Measurements from ENCODE around the gene ANO4. TPM values are rescaled to one million over a fixed set of nuclear protein-coding genes. Genes with fewer than 3 reads are reported as not detected.
A peak's percentile ranks its signal among the peaks of the same experiment; 100 is the strongest.

The ANO4 gene
- 18.0 TPM for polyA plus RNA-seq (2012; ENCODE audit: insufficient read depth, insufficient read length, low read depth)

GRCh38 chr12:100794441-100795173 lies at the start of gene ANO4:
ANO4 (plus strand) TSS chr12:100794776; CDS start chr12:100901786, 107,010 bp downstream.
- Histone ChIP-seq H3K4me3 (ENCODE audit: low read depth, low read length) (no peak within 1 kb of the TSS), H3K4me1 (no peaks in the 10 kb centered on the region), H3K36me3 (no peaks in the 10 kb centered on the region), H3K9me3 (no peaks in the 10 kb centered on the region), H3K27me3 (no peaks in the 10 kb centered on the region)
- TF ChIP-seq, protein P1, sequence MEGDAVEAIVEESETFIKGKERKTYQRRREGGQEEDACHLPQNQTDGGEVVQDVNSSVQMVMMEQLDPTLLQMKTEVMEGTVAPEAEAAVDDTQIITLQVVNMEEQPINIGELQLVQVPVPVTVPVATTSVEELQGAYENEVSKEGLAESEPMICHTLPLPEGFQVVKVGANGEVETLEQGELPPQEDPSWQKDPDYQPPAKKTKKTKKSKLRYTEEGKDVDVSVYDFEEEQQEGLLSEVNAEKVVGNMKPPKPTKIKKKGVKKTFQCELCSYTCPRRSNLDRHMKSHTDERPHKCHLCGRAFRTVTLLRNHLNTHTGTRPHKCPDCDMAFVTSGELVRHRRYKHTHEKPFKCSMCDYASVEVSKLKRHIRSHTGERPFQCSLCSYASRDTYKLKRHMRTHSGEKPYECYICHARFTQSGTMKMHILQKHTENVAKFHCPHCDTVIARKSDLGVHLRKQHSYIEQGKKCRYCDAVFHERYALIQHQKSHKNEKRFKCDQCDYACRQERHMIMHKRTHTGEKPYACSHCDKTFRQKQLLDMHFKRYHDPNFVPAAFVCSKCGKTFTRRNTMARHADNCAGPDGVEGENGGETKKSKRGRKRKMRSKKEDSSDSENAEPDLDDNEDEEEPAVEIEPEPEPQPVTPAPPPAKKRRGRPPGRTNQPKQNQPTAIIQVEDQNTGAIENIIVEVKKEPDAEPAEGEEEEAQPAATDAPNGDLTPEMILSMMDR (IDR thresholded peaks at IDR 0.05; ENCODE audit: low read depth, low read length), result no peak
- peak; percentile 7 for DNase-seq

DNA sequence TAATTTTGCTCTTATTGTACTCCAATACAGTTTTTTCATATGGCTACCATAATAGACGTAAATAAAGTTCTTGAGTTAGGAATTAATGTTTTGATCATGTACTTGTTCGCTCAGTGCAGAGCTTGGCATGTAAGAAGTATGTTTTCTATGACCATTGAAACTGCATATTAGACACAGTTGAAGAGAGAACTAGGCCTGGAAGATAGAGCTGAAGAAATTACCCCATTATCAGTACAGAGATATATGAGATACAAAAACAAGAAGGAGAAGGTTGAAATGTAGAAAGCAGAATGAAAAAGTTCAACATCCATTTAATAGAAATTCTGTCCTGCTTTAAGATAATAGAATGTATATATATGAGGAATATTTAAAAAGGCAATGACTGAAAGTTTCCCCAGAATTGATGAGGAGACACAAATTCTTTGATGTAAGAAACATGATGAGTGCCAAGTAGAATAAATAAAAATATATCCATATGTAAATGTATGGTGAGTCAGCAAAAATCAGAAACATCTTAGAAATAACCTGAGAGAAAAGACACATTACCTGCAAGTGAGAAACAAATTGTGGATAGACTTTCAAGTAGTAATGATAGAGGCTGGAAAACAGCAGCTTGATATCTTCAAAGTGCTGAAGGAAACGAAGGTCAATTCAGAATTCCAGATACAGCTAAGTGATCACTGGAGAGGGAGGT lies 49.1 kb upstream of the ANO4 start:
- Histone ChIP-seq H3K9me3 (no peaks in the 10 kb centered on the region), H3K4me3 (ENCODE audit: low read depth, low read length) (no peak overlapping the region), H3K4me1 (no peaks in the 10 kb centered on the region), H3K27me3 (no peaks in the 10 kb centered on the region), H3K36me3 (no peaks in the 10 kb centered on the region)
- DNase-seq, result no peak
- TF ChIP-seq, protein P1 (IDR thresholded peaks at IDR 0.05; ENCODE audit: low read depth, low read length), result no peak

DNA sequence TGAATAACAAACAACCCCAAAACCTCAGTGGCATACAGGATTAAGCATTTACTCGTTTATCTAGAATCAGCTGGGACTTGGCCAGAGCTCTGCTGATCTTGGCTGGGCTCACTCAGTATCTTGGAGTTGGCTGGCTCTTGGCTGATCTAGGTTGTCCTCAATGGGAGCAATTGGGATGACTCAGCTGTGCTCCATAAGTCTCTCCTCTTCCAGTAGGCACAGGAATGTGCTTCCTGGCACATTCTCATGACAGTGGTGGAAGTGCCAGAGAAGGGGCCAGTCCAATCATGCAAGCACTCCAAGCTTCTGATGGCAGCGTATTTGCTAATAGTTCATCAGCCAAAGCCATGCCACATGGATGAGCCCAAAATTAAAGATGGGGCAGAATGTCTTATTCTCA lies 41.7 kb upstream of the ANO4 start:
- TF ChIP-seq, protein P1 (IDR thresholded peaks at IDR 0.05; ENCODE audit: low read depth, low read length), result no peak
- no peaks in the 10 kb centered on the region for H3K9me3 ChIP-seq
- no peaks in the 10 kb centered on the region for H3K36me3 ChIP-seq
- H3K4me1 ChIP-seq, result no peaks in the 10 kb centered on the region
- no peaks in the 10 kb centered on the region for H3K27me3 ChIP-seq
- DNase-seq, result no peak
- no peak overlapping the region for H3K4me3 ChIP-seq (ENCODE audit: low read depth, low read length)

- no peak for DNase-seq
- Histone ChIP-seq H3K27me3 (no peaks in the 10 kb centered on the region), H3K9me3 (no peaks in the 10 kb centered on the region), H3K4me1 (no peaks in the 10 kb centered on the region), H3K4me3 (ENCODE audit: low read depth, low read length) (no peak overlapping the region), H3K36me3 (no peaks in the 10 kb centered on the region)
- TF ChIP-seq, protein P1 (IDR thresholded peaks at IDR 0.05; ENCODE audit: low read depth, low read length), result no peak
These were observed 40.7 kb upstream of the ANO4 start for GRCh38 chr12:100753837-100754236.

- Histone ChIP-seq H3K4me3 (ENCODE audit: low read depth, low read length) (no peak overlapping the region), H3K36me3 (no peaks in the 10 kb centered on the region), H3K27me3 (no peaks in the 10 kb centered on the region), H3K4me1 (no peaks in the 10 kb centered on the region), H3K9me3 (no peaks in the 10 kb centered on the region)
- DNase-seq, result no peak
- TF ChIP-seq, protein P1 (IDR thresholded peaks at IDR 0.05; ENCODE audit: low read depth, low read length), result no peak
These were observed 39.4 kb upstream of the ANO4 start for GRCh38 chr12:100755186-100755585.

DNA sequence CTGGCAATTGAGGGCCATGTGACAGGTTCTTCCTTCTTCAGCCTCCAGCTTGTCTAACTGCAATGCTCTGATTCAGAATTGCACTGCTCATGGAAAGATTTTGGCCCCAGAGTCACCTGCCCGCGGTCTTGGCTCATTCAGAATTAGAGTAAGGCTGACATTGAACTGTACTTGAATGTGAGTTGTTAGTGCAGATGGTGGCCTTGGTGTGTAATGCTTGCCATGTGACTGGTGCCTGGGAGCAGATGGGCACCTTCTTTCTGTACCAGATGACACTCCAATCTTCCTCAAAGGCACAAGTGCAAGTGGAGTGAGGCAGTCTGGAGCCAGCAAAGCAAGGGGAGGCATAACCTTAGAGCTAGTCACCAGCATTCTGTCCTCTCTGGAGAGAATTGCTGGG lies 36.5 kb upstream of the ANO4 start:
- Histone ChIP-seq H3K36me3 (no peaks in the 10 kb centered on the region), H3K9me3 (no peaks in the 10 kb centered on the region), H3K4me3 (ENCODE audit: low read depth, low read length) (no peak overlapping the region), H3K4me1 (no peaks in the 10 kb centered on the region), H3K27me3 (no peaks in the 10 kb centered on the region)
- TF ChIP-seq, protein P1 (IDR thresholded peaks at IDR 0.05; ENCODE audit: low read depth, low read length), result no peak
- no peak for DNase-seq

Data from BE2C (cell line).